HCT116 (cell line): Measurements from ENCODE around the gene RASSF3. TPM values are rescaled to one million over a fixed set of nuclear protein-coding genes. Genes with fewer than 3 reads are reported as not detected.

Experiments
- ATAC-seq: fragments of 200-7000 bp; cut with Tn5 transposase; 2 replicates; pipeline ENCODE4 v1.9.1; 2020; ENCODE audit warnings: mild to moderate bottlenecking, moderate library complexity
- BruUV-seq: library from RNA; stranded (reverse); fragments of 400-500 nt; replicated peaks from 2 replicates; lab custom pipeline; 2021; lab: Mats Ljungman, UMichigan
- CTCF ChIA-PET: fragments of 300-600 bp; sonication (Branson Sonifier 250); formaldehyde crosslinking; loops from one replicate; lab custom pipeline; 2021; ENCODE audit warnings: antibody characterized with exemption; lab: Charles Lee
- POLR2A ChIA-PET: fragments of 300-600, 350-600 bp; sonication (Branson Sonifier 250); formaldehyde crosslinking; loops from one replicate; lab custom pipeline; 2021; ENCODE audit warnings: antibody characterized with exemption; lab: Charles Lee
- RAD21 ChIA-PET, 2 experiments: fragments of 300-600 bp; sonication (Branson Sonifier 250); formaldehyde crosslinking; loops; one replicate each; lab custom pipeline; 2023; ENCODE audit warnings: low total read pairs in 2 of 2; ENCODE audit not compliant: uncharacterized antibody in 2 of 2, unreplicated experiment in 2 of 2, low non-redundant PET in 1 of 2; lab: Charles Lee
- DNase-seq: peaks from one replicate; pipeline ENCODE4 v3.0.0-alpha.2; 2010; ENCODE audit warnings: low read depth, low spot score
- H2AFZ ChIP-seq: fragments of 200-600 bp; shearing (Covaris generic), sonication (generic); 2 replicates; pipeline ENCODE4 v1.6.1; 2017; ENCODE audit warnings: low read depth, mixed run types, mixed read lengths, antibody characterized with exemption, low read length; ENCODE audit not compliant: poor library complexity, severe bottlenecking
- H3K27ac ChIP-seq: 2 replicates; pipeline ENCODE4 v1.5.1; 2012; ENCODE audit warnings: low read depth, low read length
- H3K27me3 ChIP-seq: fragments of 200-600 bp; sonication (generic); 2 replicates; pipeline ENCODE4 v1.6.1; 2016; ENCODE audit warnings: mixed run types, low read length, mixed read lengths; ENCODE audit not compliant: insufficient read depth
- H3K36me3 ChIP-seq, 2 experiments: fragments of 200-500 bp in 1 of 2; fragments of 200-600 bp in 1 of 2; sonication (Bioruptor generic) in 1 of 2; sonication (generic) in 1 of 2; 2 replicates each; pipeline versions ENCODE4 v1.5.1 to v1.6.1; 2014 to 2016; ENCODE audit warnings: low read length in 2 of 2, inconsistent platforms in 1 of 2, mixed read lengths in 1 of 2, mixed run types in 1 of 2; ENCODE audit not compliant: insufficient read depth in 2 of 2, control insufficient read depth in 1 of 2
- H3K4me1 ChIP-seq, 2 experiments: fragments of 200-600 bp in 1 of 2; sonication (generic) in 1 of 2; 2 replicates each; pipeline versions ENCODE4 v1.5.1 to v1.6.1; 2012 to 2017; ENCODE audit warnings: low read length in 2 of 2, inconsistent platforms in 1 of 2, mild to moderate bottlenecking in 1 of 2, mixed read lengths in 1 of 2, mixed run types in 1 of 2, moderate library complexity in 1 of 2; ENCODE audit not compliant: insufficient read depth in 2 of 2, control insufficient read depth in 1 of 2
- H3K4me2 ChIP-seq: fragments of 200-600 bp; sonication (generic); 2 replicates; pipeline ENCODE4 v1.6.1; 2017; ENCODE audit warnings: mixed run types, low read length, mixed read lengths
- H3K4me3 ChIP-seq, 2 experiments: fragments of 200-600 bp in 1 of 2; sonication (generic) in 1 of 2; replicated peaks in 1 of 2; 2 replicates each; pipeline ENCODE4 v1.5.1; 2011 to 2016; ENCODE audit warnings: low read length in 2 of 2, control low read depth in 1 of 2, low read depth in 1 of 2, mild to moderate bottlenecking in 1 of 2, mixed read lengths in 1 of 2, mixed run types in 1 of 2
- H3K79me2 ChIP-seq: fragments of 200-600 bp; sonication (generic); 2 replicates; pipeline ENCODE4 v1.6.1; 2017; ENCODE audit warnings: mild to moderate bottlenecking, mixed run types, low read length, moderate library complexity, mixed read lengths; ENCODE audit not compliant: insufficient read depth
- H3K9ac ChIP-seq: fragments of 200-600 bp; sonication (generic); 2 replicates; pipeline ENCODE4 v1.6.1; 2016; ENCODE audit warnings: low read length, mixed read lengths
- H3K9me2 ChIP-seq: fragments of 200-600 bp; sonication (generic), shearing (Covaris generic); 2 replicates; pipeline ENCODE4 v1.6.1; 2017; ENCODE audit warnings: mixed run types, mild to moderate bottlenecking, moderate library complexity; ENCODE audit not compliant: insufficient read depth
- H3K9me3 ChIP-seq, 2 experiments: fragments of 200-500 bp in 1 of 2; fragments of 200-600 bp in 1 of 2; sonication (Bioruptor generic) in 1 of 2; sonication (generic) in 1 of 2; 2 replicates each; pipeline ENCODE4 v1.6.1; 2014 to 2017; ENCODE audit warnings: low read length in 2 of 2, mixed read lengths in 2 of 2, inconsistent platforms in 1 of 2, low read depth in 1 of 2, mild to moderate bottlenecking in 1 of 2, mixed run types in 1 of 2, moderate library complexity in 1 of 2; ENCODE audit not compliant: control insufficient read depth in 1 of 2, insufficient read depth in 1 of 2
- H4K20me1 ChIP-seq: fragments of 200-600 bp; sonication (generic), shearing (Covaris generic); 2 replicates; pipeline ENCODE4 v1.6.1; 2017; ENCODE audit warnings: mixed run types, mild to moderate bottlenecking, moderate library complexity; ENCODE audit not compliant: insufficient read depth
- EGR1 ChIP-seq: IDR thresholded peaks from 2 replicates; pipeline ENCODE4 v1.6.1; 2012; ENCODE audit warnings: low read depth
- EZH2phosphoT487 ChIP-seq: fragments of 200-600 bp; IDR thresholded peaks from 2 replicates; pipeline ENCODE4 v1.6.1; 2018; ENCODE audit warnings: antibody characterized with exemption, borderline replicate concordance
- JUND ChIP-seq: IDR thresholded peaks from 2 replicates; pipeline ENCODE4 v1.6.1; 2012
- RAD21 ChIP-seq: IDR thresholded peaks from 2 replicates; pipeline ENCODE4 v1.6.1; 2012; ENCODE audit warnings: low read depth, mild to moderate bottlenecking
- SIN3A ChIP-seq: IDR thresholded peaks from 2 replicates; pipeline ENCODE4 v1.6.1; 2012; ENCODE audit warnings: low read depth
- intact Hi-C: fragments of 100-400 bp; cut with micrococcal nuclease; formaldehyde crosslinking; loops from 2 replicates; pipeline ENCODE4 v1.10.0; 2022
- total RNA-seq: library from RNA; stranded (reverse); gene quantifications from one replicate; pipeline ENCODE4 v1.2.1, GENCODE V29; 2021; ENCODE audit not compliant: unreplicated experiment
- TF ChIP-seq, protein P1 (sequence below), 3 experiments: fragments of 200-600 bp in 1 of 3; sonication (generic) in 1 of 3; IDR thresholded peaks in 2 of 3; conservative IDR thresholded peaks in 1 of 3; 2 replicates each; pipeline ENCODE4 v1.5.1; 2012 to 2017; ENCODE audit warnings: low read depth in 2 of 3, low read length in 2 of 3, antibody characterized with exemption in 1 of 3, borderline replicate concordance in 1 of 3, control low read depth in 1 of 3, mild to moderate bottlenecking in 1 of 3, mixed read lengths in 1 of 3, mixed run types in 1 of 3, moderate library complexity in 1 of 3; ENCODE audit not compliant: insufficient read depth in 1 of 3

RASSF3 gene
- total RNA-seq, 1 experiment from 2014 or later: 67.1 TPM

DNA sequence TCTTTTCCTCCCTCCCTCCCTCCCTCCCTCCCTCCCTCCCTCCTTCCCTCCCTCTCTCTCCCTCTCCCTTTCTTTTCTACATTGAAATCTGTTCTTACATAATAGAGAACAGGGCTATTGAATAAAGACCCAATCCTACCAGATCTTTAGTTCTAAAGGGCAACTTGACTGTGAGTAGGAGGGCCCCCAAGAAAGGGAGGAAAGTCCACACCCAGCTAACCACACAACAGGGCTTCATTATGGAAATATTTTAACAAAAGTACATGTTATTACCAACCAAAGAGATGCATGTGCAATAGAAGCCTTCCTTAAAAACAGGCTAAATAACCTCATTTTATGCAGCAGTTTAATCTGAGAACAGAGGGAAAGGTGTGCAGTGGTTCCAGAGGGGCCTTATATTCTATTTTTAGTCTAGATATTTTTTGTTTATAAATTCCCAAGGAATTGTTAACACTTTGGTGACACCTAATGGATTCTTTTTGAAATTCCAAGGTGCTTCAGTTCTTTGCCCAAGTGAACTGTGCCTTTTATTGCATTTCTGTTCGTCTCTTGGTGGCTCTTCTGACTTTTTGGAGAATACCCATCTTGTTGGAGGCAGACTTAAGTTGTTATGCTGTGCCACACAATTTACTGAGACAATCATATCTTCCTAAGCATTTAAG, 85.9 kb downstream of the RASSF3 start:
- TF ChIP-seq, protein P1, sequence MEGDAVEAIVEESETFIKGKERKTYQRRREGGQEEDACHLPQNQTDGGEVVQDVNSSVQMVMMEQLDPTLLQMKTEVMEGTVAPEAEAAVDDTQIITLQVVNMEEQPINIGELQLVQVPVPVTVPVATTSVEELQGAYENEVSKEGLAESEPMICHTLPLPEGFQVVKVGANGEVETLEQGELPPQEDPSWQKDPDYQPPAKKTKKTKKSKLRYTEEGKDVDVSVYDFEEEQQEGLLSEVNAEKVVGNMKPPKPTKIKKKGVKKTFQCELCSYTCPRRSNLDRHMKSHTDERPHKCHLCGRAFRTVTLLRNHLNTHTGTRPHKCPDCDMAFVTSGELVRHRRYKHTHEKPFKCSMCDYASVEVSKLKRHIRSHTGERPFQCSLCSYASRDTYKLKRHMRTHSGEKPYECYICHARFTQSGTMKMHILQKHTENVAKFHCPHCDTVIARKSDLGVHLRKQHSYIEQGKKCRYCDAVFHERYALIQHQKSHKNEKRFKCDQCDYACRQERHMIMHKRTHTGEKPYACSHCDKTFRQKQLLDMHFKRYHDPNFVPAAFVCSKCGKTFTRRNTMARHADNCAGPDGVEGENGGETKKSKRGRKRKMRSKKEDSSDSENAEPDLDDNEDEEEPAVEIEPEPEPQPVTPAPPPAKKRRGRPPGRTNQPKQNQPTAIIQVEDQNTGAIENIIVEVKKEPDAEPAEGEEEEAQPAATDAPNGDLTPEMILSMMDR (IDR thresholded peaks at IDR 0.05 in 2 of 3, conservative IDR thresholded peaks at IDR 0.05 in 1 of 3; ENCODE audit: borderline replicate concordance in 1 of 3, insufficient read depth in 1 of 3, low read depth in 2 of 3, low read length in 2 of 3): peak; percentile 11 to 52 (median 48); a peak in 3 of 6 replicates
- peak; percentile 80 for TF ChIP-seq RAD21
- no peak for TF ChIP-seq JUND
- TF ChIP-seq EZH2phosphoT487: no peak
- TF ChIP-seq SIN3A: no peak
- TF ChIP-seq EGR1: no peak
- ATAC-seq (0 out of 2 replicates have a peak, but pooled peaks have one; percentile 25), DNase-seq (no peak)
- intact Hi-C loops: loop anchor here (1.0 to 10.0 kb wide), 5 partner anchors 89 to 871 kb away; partner anchors contain the start of gene TBK1
- peaks cover 6 to 15% of the 10 kb centered on the region in 2 experiments; a peak in 2 of 4 replicates for H3K4me1 ChIP-seq
- H3K79me2 ChIP-seq: no peaks in the 10 kb centered on the region
- peaks cover 11 to 33% of the 10 kb centered on the region in 2 experiments; a peak in 3 of 4 replicates for H3K36me3 ChIP-seq
- H3K9ac ChIP-seq: no peak overlapping the region
- H2AFZ ChIP-seq: no peak overlapping the region
- no peaks in the 10 kb centered on the region for H3K9me2 ChIP-seq
- H3K9me3 ChIP-seq: no peaks in the 10 kb centered on the region
- ChIA-PET POLR2A (interaction anchor here (1.3 kb wide), 1 partner anchor 147 kb away, joined by 5 read pairs; no protein-coding TSS in a partner anchor), CTCF (interaction anchor here (0.6 to 5.1 kb wide), 9 partner anchors 10 to 257 kb away, joined by 3 to 93 read pairs (median 3); no protein-coding TSS in a partner anchor), RAD21 (interaction anchor here (0.5 to 1.3 kb wide), 4 partner anchors 70 to 173 kb away, joined by 3 to 8 read pairs (median 4); no protein-coding TSS in a partner anchor)
- H3K27ac ChIP-seq: no peak overlapping the region
- BruUV-seq: no TSS peak
- no peak overlapping the region for H3K4me3 ChIP-seq
- H3K27me3 ChIP-seq: no peaks in the 10 kb centered on the region
- H4K20me1 ChIP-seq: 0 out of 2 replicates have a peak, but pooled peaks cover 3% of the 10 kb centered on the region
- no peak overlapping the region for H3K4me2 ChIP-seq
